NB4 (cell line): ENCODE data around the gene MICAL3.
A peak's percentile ranks its signal among the peaks of the same experiment; 100 is the strongest.

Source experiments
- DNase-seq: peaks from one replicate; pipeline ENCODE4 v3.0.0; 2010; ENCODE audit warnings: low read depth
- H3K4me3 ChIP-seq: one replicate; pipeline ENCODE4 v1.5.1; 2011; ENCODE audit warnings: mild to moderate bottlenecking, low read depth, low read length, moderate library complexity
- CTCF ChIP-seq: IDR thresholded peaks from one replicate; pipeline ENCODE4 v1.5.1; 2012; ENCODE audit warnings: low read depth, low read length
- MAX ChIP-seq: IDR thresholded peaks from 2 replicates; pipeline ENCODE4 v1.6.1; 2011; ENCODE audit warnings: low read depth, low read length
- MYC ChIP-seq: IDR thresholded peaks from 2 replicates; pipeline ENCODE4 v1.6.1; 2011; ENCODE audit warnings: low read depth, low read length
- POLR2A ChIP-seq: IDR thresholded peaks from 2 replicates; pipeline ENCODE4 v1.6.1; 2011; ENCODE audit warnings: mild to moderate bottlenecking; ENCODE audit not compliant: insufficient read length; ENCODE audit errors: extremely low read depth

The MICAL3 gene

GRCh38 chr22:17918840-17919239 is 105.5 kb downstream of the MICAL3 start:
- DNase-seq, result no peak
- no peak for TF ChIP-seq POLR2A
- TF ChIP-seq CTCF, result no peak
- TF ChIP-seq MYC, result no peak
- no peak for TF ChIP-seq MAX
- no peak overlapping the region for H3K4me3 ChIP-seq

- DNase-seq, result no peak
- no peak overlapping the region for H3K4me3 ChIP-seq
Observed at GRCh38 chr22:17917490-17917983, 106.8 kb downstream of the MICAL3 start.

DNA sequence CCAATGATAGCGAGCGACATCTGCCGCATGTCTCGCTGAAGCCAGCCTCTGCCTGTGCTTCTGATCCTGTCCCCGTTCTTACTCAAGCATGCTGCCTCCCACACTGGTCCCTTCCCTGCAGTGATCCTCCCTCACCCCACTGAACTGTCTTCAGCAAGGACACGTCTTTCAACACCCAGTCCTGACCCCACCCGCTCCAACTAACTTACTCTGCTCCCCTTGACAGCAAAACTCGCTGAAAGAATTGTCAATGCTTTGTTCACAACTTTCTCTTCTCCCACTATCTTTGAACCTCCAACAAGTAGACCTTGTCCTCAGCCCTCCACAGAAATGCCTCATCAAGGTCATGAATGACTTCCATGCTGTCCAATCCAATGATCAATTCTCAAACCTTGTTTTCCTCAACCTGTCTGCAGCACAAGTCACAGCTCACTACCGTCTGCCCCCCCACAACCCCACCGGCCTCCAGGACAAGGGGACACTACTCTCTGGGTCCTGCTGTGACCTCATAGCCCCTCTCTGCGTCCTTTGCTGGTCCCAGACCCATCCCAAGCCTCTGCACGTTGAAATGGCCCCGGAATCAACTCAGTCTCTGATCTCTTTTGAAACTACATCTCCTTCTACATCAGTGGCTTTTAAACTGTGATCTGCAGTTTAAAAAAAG is 108.0 kb downstream of the MICAL3 start:
- no peak overlapping the region for H3K4me3 ChIP-seq
- peak; percentile 18 for DNase-seq
- no peak for TF ChIP-seq POLR2A
- no peak for TF ChIP-seq CTCF
- no peak for TF ChIP-seq MYC
- TF ChIP-seq MAX, result no peak

More at GRCh38 chr22:17917490-17917983, 106.8 kb downstream of the MICAL3 start:
- TF ChIP-seq MAX, result no peak
- no peak for TF ChIP-seq MYC

DNA sequence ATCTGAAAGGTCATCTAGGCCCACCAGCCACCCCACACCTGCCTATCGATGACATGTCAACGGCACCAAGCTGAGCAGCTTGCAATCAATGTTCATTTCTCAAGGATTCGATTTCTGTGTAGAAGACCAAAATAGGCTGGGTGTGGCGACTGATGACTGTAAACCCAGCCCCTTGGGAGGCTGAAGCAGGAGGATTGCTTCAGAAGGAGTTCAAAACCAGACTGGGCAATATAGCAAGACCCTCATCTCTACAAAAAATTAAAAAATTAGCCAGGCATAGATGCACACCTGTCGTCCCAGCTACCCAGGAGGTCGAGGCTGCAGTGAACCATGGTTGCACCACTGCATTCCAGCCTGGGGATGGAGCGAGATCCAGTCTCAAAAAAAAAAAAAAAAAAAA is 108.7 kb downstream of the MICAL3 start:
- H3K4me3 ChIP-seq, result no peak overlapping the region
- no peak for DNase-seq
- TF ChIP-seq MYC (no peak), MAX (no peak), CTCF (no peak), POLR2A (no peak)

DNA sequence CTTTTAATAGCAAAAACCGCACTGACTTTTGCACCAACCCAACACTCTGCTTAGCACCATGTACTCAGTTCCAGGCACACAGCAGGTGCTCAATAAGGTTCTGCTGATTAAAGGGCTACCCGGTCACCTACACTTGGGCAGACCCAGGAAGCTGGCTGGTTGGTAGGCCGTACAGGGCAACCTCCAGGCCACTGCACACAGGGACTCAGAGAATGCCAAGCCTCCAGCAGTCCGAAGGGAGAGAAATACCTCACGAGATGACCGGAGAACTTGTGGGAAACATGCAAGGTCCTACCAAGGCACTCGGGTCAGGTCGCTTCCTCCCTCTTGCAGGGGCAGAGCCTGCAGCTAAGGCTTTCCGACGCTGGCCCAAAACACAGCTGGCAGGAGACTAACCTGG is 109.2 kb downstream of the MICAL3 start:
- DNase-seq, result no peak
- TF ChIP-seq CTCF, result no peak
- no peak overlapping the region for H3K4me3 ChIP-seq

DNA sequence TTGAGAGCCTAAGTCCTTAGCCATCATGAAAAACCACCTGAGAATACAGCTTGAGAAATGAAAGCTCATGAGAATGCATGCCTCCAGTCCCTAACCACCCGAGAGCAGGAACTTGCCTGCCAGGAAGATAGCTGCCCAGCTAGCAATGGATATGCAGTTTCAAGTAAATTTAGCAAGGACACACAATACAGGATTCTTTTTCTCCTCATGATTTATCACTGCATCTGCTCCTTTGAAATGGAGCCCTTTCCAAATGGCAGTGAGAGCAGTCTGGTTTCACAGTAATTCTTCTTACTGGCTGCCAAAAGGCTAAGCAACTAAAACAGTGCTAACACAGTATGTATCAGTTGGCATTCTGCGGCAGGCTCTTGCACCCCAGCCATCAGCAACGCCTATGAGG is 109.9 kb downstream of the MICAL3 start:
- TF ChIP-seq POLR2A (no peak), CTCF (no peak), MAX (no peak), MYC (no peak)
- no peak overlapping the region for H3K4me3 ChIP-seq
- no peak for DNase-seq
